Breast epithelium (tissue), 4 donors: ENCODE measurements around the gene GCLM. TPM values are rescaled to one million over a fixed set of nuclear protein-coding genes. Genes with fewer than 3 reads are reported as not detected.
"Not testable (repeated sequence)": the region's sequence is repeated elsewhere in the genome, so short reads cannot be mapped to it uniquely, and the experiment has no call there.

Experiments used
- DNase-seq, 2 donors: peaks; one replicate each; pipeline ENCODE4 v3.0.0-alpha.2; 2019; ENCODE audit warnings: low spot score in 2 of 2
- H3K27ac ChIP-seq, 2 donors: fragments of 200-600 bp; sonication (generic) in 1 of 2; one replicate each; pipeline ENCODE4 v1.5.1; 2016 to 2019; ENCODE audit warnings: mild to moderate bottlenecking in 1 of 2
- H3K27me3 ChIP-seq, 2 donors: fragments of 200-600 bp; sonication (generic) in 1 of 2; one replicate each; pipeline versions ENCODE4 v1.5.1 to v1.6.0; 2017 to 2019; ENCODE audit warnings: control low read depth in 1 of 2, mild to moderate bottlenecking in 1 of 2
- H3K36me3 ChIP-seq: fragments of 200-600 bp; one replicate; pipeline ENCODE4 v1.5.1; 2019
- H3K4me1 ChIP-seq, 2 donors: fragments of 200-600 bp; sonication (generic); one replicate each; pipeline ENCODE4 v1.5.1; 2016 to 2019; ENCODE audit warnings: control low read depth in 1 of 2
- H3K4me3 ChIP-seq, 3 donors: fragments of 200-600 bp; sonication (generic); 1 replicate in 2 of 3; 2 replicates in 1 of 3; pipeline ENCODE4 v1.5.1; 2016 to 2019; ENCODE audit warnings: mild to moderate bottlenecking in 3 of 3, moderate library complexity in 2 of 3
- H3K9me3 ChIP-seq, 2 donors: fragments of 200-600 bp; sonication (generic) in 1 of 2; one replicate each; pipeline ENCODE4 v1.5.1; 2016 to 2019; ENCODE audit warnings: control low read depth in 1 of 2
- CTCF ChIP-seq, 3 donors: fragments of 450-650 bp; IDR thresholded peaks; one replicate each; pipeline ENCODE4 v1.5.1; 2016 to 2017; ENCODE audit warnings: antibody characterized with exemption in 3 of 3, mild to moderate bottlenecking in 3 of 3, moderate library complexity in 3 of 3
- POLR2A ChIP-seq: fragments of 450-650 bp; IDR thresholded peaks from one replicate; pipeline ENCODE4 v1.6.1; 2016; ENCODE audit warnings: antibody characterized with exemption, mild to moderate bottlenecking, moderate library complexity
- POLR2AphosphoS5 ChIP-seq, 3 donors: sonication (generic); formaldehyde crosslinking; IDR thresholded peaks; one replicate each; pipeline ENCODE4 v1.6.1; 2017; ENCODE audit warnings: antibody characterized with exemption in 3 of 3
- intact Hi-C: fragments of 100-400 bp; cut with DNase I; formaldehyde crosslinking; loops from one replicate; pipeline ENCODE4 v1.15.1; 2023; ENCODE audit warnings: low total_unique reads
- total RNA-seq, 3 donors: library from RNA; depleted of rRNA; stranded (reverse); fragments of >200 nt; gene quantifications; one replicate each; pipeline ENCODE4 v1.1.0, GENCODE V29; 2016

GCLM gene
- total RNA-seq, 3 donors from 2014 or later: 10.1 to 23.7 (median 13.8) TPM

GRCh38 chr1:93938461-93939145 is 29.4 kb upstream of the GCLM start:
- no peak for DNase-seq
- Histone ChIP-seq H3K36me3 (no peaks in the 10 kb centered on the region), H3K27ac (no peak overlapping the region), H3K4me3 (no peak overlapping the region), H3K4me1 (no peaks in the 10 kb centered on the region), H3K9me3 (peaks cover 4 to 5% of the 10 kb centered on the region in 2 donors), H3K27me3 (no peaks in the 10 kb centered on the region)
- TF ChIP-seq CTCF (IDR thresholded peaks at IDR 0.05) (no peak), POLR2AphosphoS5 (IDR thresholded peaks at IDR 0.05) (no peak), POLR2A (no peak)
- intact Hi-C loops: no loop called here

- DNase-seq: no peak
- TF ChIP-seq CTCF (IDR thresholded peaks at IDR 0.05) (no peak), POLR2AphosphoS5 (IDR thresholded peaks at IDR 0.05) (no peak), POLR2A (no peak)
- H3K9me3 ChIP-seq: peaks cover 4 to 5% of the 10 kb centered on the region in 2 donors
- intact Hi-C loops: no loop called here
- H3K27me3 ChIP-seq: no peaks in the 10 kb centered on the region
- H3K4me1 ChIP-seq: no peaks in the 10 kb centered on the region
- H3K27ac ChIP-seq: no peak overlapping the region
- no peaks in the 10 kb centered on the region for H3K36me3 ChIP-seq
- H3K4me3 ChIP-seq: no peak overlapping the region
Measured at GRCh38 chr1:93937997-93938396, 28.8 kb upstream of the GCLM start.

- DNase-seq: no peak
- Histone ChIP-seq H3K36me3 (no peaks in the 10 kb centered on the region), H3K9me3 (no peaks in the 10 kb centered on the region), H3K27ac (no peak overlapping the region), H3K4me3 (no peak overlapping the region), H3K4me1 (no peaks in the 10 kb centered on the region), H3K27me3 (no peaks in the 10 kb centered on the region)
- intact Hi-C loops: no loop called here
- TF ChIP-seq POLR2A: no peak
- no peak for TF ChIP-seq POLR2AphosphoS5 (IDR thresholded peaks at IDR 0.05)
Measured at GRCh38 chr1:93925206-93925605, 16.0 kb upstream of the GCLM start.

GRCh38 chr1:93919780-93920179 is 10.6 kb upstream of the GCLM start:
- no peak for TF ChIP-seq POLR2A
- no peak for TF ChIP-seq CTCF (IDR thresholded peaks at IDR 0.05)
- no peak for TF ChIP-seq POLR2AphosphoS5 (IDR thresholded peaks at IDR 0.05)
- no peak overlapping the region for H3K4me3 ChIP-seq
- peaks cover 0 to 8% of the 10 kb centered on the region in 2 donors for H3K9me3 ChIP-seq
- no peaks in the 10 kb centered on the region for H3K36me3 ChIP-seq
- no peak for DNase-seq
- H3K27ac ChIP-seq: no peak overlapping the region
- H3K27me3 ChIP-seq: no peaks in the 10 kb centered on the region
- intact Hi-C loops: no loop called here
- H3K4me1 ChIP-seq: no peaks in the 10 kb centered on the region

- intact Hi-C loops: no loop called here
- Histone ChIP-seq H3K4me1 (no peaks in the 10 kb centered on the region), H3K36me3 (no peaks in the 10 kb centered on the region), H3K9me3 (peaks cover 0 to 8% of the 10 kb centered on the region in 2 donors), H3K4me3 (no peak overlapping the region), H3K27me3 (no peaks in the 10 kb centered on the region), H3K27ac (no peak overlapping the region)
- no peak for TF ChIP-seq CTCF (IDR thresholded peaks at IDR 0.05)
- no peak for TF ChIP-seq POLR2AphosphoS5 (IDR thresholded peaks at IDR 0.05)
- TF ChIP-seq POLR2A: no peak
- DNase-seq: no peak
Measured at GRCh38 chr1:93917302-93917701, 8.1 kb upstream of the GCLM start.

- H3K27ac ChIP-seq, H3K27me3 ChIP-seq, intact Hi-C loops, H3K9me3 ChIP-seq, H3K36me3 ChIP-seq, DNase-seq, H3K4me3 ChIP-seq, H3K4me1 ChIP-seq: not testable (repeated sequence)
Measured at GRCh38 chr1:93910880-93911279, 1.6 kb upstream of the GCLM start.
